Stimulated activated CD8-positive, alpha-beta memory T cell treated with anti-CD3 and anti-CD28 coated beads, Interleukin-15, amount 100 ng/mL, for 1 hour (primary cell): ENCODE measurements around the gene ZDHHC17.

Experiments
- DNase-seq: peaks from one replicate; pipeline ENCODE4 v3.0.0-alpha.2; 2020; ENCODE audit warnings: low read depth

Gene ZDHHC17

GRCh38 chr12:76820888-76821482 lies 57.1 kb downstream of the ZDHHC17 start:
- DNase-seq = no peak

GRCh38 chr12:76830436-76830835 lies 66.5 kb downstream of the ZDHHC17 start:
- no peak for DNase-seq

GRCh38 chr12:76836633-76837032 lies 72.7 kb downstream of the ZDHHC17 start:
- DNase-seq = no peak

GRCh38 chr12:76847260-76847659 lies 83.3 kb downstream of the ZDHHC17 start:
- DNase-seq = no peak

GRCh38 chr12:76848132-76848531 lies 84.2 kb downstream of the ZDHHC17 start:
- no peak for DNase-seq

GRCh38 chr12:76852106-76852505 lies 88.2 kb downstream of the ZDHHC17 start:
- DNase-seq = no peak

- DNase-seq = no peak
Observed at GRCh38 chr12:76855271-76855670, 91.4 kb downstream of the ZDHHC17 start.

- no peak for DNase-seq
Observed at GRCh38 chr12:76856018-76856644, 92.2 kb downstream of the ZDHHC17 start.

GRCh38 chr12:76859611-76860010 lies 95.7 kb downstream of the ZDHHC17 start:
- no peak for DNase-seq

GRCh38 chr12:76860256-76860655 lies 96.3 kb downstream of the ZDHHC17 start:
- no peak for DNase-seq

GRCh38 chr12:76863005-76863670 lies 99.2 kb downstream of the ZDHHC17 start:
- DNase-seq = no peak

GRCh38 chr12:76863837-76864236 lies 99.9 kb downstream of the ZDHHC17 start:
- no peak for DNase-seq

- no peak for DNase-seq
Observed at GRCh38 chr12:76864791-76865400, 101.0 kb downstream of the ZDHHC17 start.

GRCh38 chr12:76866151-76866567 lies 102.2 kb downstream of the ZDHHC17 start:
- no peak for DNase-seq

GRCh38 chr12:76866726-76867125 lies 102.8 kb downstream of the ZDHHC17 start:
- DNase-seq = no peak

- DNase-seq = no peak
Observed at GRCh38 chr12:76871082-76871481, 107.2 kb downstream of the ZDHHC17 start.

- DNase-seq = no peak
Observed at GRCh38 chr12:76871742-76872141, 107.8 kb downstream of the ZDHHC17 start.

GRCh38 chr12:76872415-76872814 lies 108.5 kb downstream of the ZDHHC17 start:
- no peak for DNase-seq

- DNase-seq = no peak
Observed at GRCh38 chr12:76874027-76874426, 110.1 kb downstream of the ZDHHC17 start.

GRCh38 chr12:76874491-76875190 lies 110.7 kb downstream of the ZDHHC17 start:
- no peak for DNase-seq

- no peak for DNase-seq
Observed at GRCh38 chr12:76876696-76877229, 112.8 kb downstream of the ZDHHC17 start.
